Stomach (tissue), 4 donors: ENCODE data around the gene HTT.

Source experiments
- EP300 ChIP-seq: sonication (generic); formaldehyde crosslinking; IDR thresholded peaks from one replicate; pipeline ENCODE4 v1.6.1; 2017; ENCODE audit warnings: antibody characterized with exemption
- POLR2A ChIP-seq, 4 donors: fragments of 450-650 bp; IDR thresholded peaks; one replicate each; pipeline ENCODE4 v1.6.1; 2016; ENCODE audit warnings: antibody characterized with exemption in 4 of 4, control low read depth in 2 of 4, mild to moderate bottlenecking in 1 of 4, moderate library complexity in 1 of 4
- POLR2AphosphoS5 ChIP-seq, 3 donors: sonication (generic); formaldehyde crosslinking; IDR thresholded peaks; one replicate each; pipeline ENCODE4 v1.6.1; 2016; ENCODE audit warnings: antibody characterized with exemption in 3 of 3
- TF ChIP-seq, protein P1 (sequence below), 7 experiments: fragments of 450-650 bp in 4 of 7; fragments of 200-600 bp in 3 of 7; sonication (generic) in 3 of 7; IDR thresholded peaks; one replicate each; pipeline ENCODE4 v1.5.1; 2016 to 2019; ENCODE audit warnings: antibody characterized with exemption in 7 of 7, control low read depth in 2 of 7, mild to moderate bottlenecking in 1 of 7

DNA sequence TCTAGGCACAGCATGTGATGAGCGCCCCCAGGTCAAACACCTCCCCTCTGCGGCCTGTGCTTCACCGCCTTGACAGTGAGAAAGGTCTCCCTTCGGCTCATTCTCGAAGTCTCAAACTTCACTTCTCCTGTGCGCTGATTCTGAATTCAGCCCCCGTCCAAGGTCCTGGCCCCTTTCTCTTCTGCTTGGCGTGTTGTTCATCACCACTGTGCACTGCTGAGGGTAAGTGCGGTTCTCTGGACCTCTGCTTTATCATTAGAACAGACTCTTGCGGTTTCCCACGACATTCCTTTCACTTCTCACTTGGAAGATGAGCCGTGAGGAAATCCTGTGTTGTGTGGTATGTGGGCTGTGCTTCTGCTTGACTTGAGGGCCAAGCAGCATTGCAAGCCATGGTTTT is 12.0 kb upstream of the HTT start:
- TF ChIP-seq POLR2A (IDR thresholded peaks at IDR 0.05) (no peak), POLR2AphosphoS5 (IDR thresholded peaks at IDR 0.05) (no peak), EP300 (no peak)
- TF ChIP-seq, protein P1, sequence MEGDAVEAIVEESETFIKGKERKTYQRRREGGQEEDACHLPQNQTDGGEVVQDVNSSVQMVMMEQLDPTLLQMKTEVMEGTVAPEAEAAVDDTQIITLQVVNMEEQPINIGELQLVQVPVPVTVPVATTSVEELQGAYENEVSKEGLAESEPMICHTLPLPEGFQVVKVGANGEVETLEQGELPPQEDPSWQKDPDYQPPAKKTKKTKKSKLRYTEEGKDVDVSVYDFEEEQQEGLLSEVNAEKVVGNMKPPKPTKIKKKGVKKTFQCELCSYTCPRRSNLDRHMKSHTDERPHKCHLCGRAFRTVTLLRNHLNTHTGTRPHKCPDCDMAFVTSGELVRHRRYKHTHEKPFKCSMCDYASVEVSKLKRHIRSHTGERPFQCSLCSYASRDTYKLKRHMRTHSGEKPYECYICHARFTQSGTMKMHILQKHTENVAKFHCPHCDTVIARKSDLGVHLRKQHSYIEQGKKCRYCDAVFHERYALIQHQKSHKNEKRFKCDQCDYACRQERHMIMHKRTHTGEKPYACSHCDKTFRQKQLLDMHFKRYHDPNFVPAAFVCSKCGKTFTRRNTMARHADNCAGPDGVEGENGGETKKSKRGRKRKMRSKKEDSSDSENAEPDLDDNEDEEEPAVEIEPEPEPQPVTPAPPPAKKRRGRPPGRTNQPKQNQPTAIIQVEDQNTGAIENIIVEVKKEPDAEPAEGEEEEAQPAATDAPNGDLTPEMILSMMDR (IDR thresholded peaks at IDR 0.05), result no peak
